HepG2 (cell line): ENCODE measurements around the gene ERF. TPM values are rescaled to one million over a fixed set of nuclear protein-coding genes. Genes with fewer than 3 reads are reported as not detected.

Experiments used
- ATAC-seq: fragments of 200-7000 bp; cut with Tn5 transposase; 3 replicates; pipeline ENCODE4 v1.9.1; 2020; ENCODE audit warnings: mild to moderate bottlenecking, moderate library complexity
- BruUV-seq: library from RNA; stranded (reverse); fragments of 400-500 nt; replicated peaks from 2 replicates; lab custom pipeline; 2021; lab: Mats Ljungman, UMichigan
- CTCF ChIA-PET: fragments of 300-600 bp; formaldehyde crosslinking; extraction: SDS; loops from one replicate; lab custom pipeline; 2021; ENCODE audit warnings: low total read pairs, inconsistent platforms, low intra/inter-chr PET ratio; lab: Yijun Ruan, JAX
- POLR2A ChIA-PET: fragments of 350-600 bp; sonication (Branson Sonifier 250); formaldehyde crosslinking; loops from one replicate; lab custom pipeline; 2020; ENCODE audit warnings: antibody characterized with exemption, inconsistent platforms; lab: Yijun Ruan, JAX
- DNase-seq: peaks from one replicate; pipeline ENCODE4 v3.0.0-alpha.2; 2015; ENCODE audit warnings: low spot score
- FAIRE-seq: peaks from 3 replicates; lab custom pipeline; 2011; peaks lifted over from hg19 to GRCh38; lab: Jason Lieb, UNC
- H2AFZ ChIP-seq: one replicate; pipeline ENCODE4 v1.6.1; 2011; ENCODE audit warnings: low read length, inconsistent platforms
- H3K27ac ChIP-seq: fragments of 300-600 bp; 3 replicates; pipeline ENCODE4 v1.8.0; 2011; ENCODE audit warnings: mixed run types, mild to moderate bottlenecking, mixed read lengths, low read length, inconsistent platforms; ENCODE audit not compliant: insufficient read depth; ENCODE audit errors: extremely low read length
- H3K27me3 ChIP-seq, 2 experiments: fragments of 200-600 bp in 1 of 2; 2 replicates in 1 of 2; 3 replicates in 1 of 2; pipeline versions ENCODE4 v1.6.0 to v1.8.0; 2011; ENCODE audit warnings: low read length in 2 of 2, mild to moderate bottlenecking in 2 of 2, moderate library complexity in 2 of 2, inconsistent platforms in 1 of 2; ENCODE audit not compliant: insufficient read depth in 2 of 2, control insufficient read depth in 1 of 2
- H3K36me3 ChIP-seq, 2 experiments: fragments of 200-600 bp in 1 of 2; replicated peaks in 1 of 2; 2 replicates in 1 of 2; 3 replicates in 1 of 2; pipeline versions ENCODE4 v1.5.1 to v1.8.0; 2011; ENCODE audit warnings: low read length in 2 of 2, inconsistent platforms in 1 of 2; ENCODE audit not compliant: insufficient read depth in 2 of 2, control insufficient read depth in 1 of 2
- H3K4me1 ChIP-seq: 2 replicates; pipeline ENCODE4 v1.5.1; 2012; ENCODE audit warnings: low read length, inconsistent platforms; ENCODE audit not compliant: insufficient read depth
- H3K4me2 ChIP-seq: 2 replicates; pipeline ENCODE4 v1.6.0; 2011; ENCODE audit warnings: low read depth, low read length, inconsistent platforms
- H3K4me3 ChIP-seq, 3 experiments: fragments of 200-600 bp in 1 of 3; sonication (generic), shearing (Covaris generic) in 1 of 3; replicated peaks in 1 of 3; 2 replicates each; pipeline ENCODE4 v1.5.1; 2011 to 2016; ENCODE audit warnings: low read length in 3 of 3, inconsistent platforms in 2 of 3, low read depth in 2 of 3, mild to moderate bottlenecking in 2 of 3, control low read depth in 1 of 3, mixed read lengths in 1 of 3; ENCODE audit not compliant: insufficient read depth in 1 of 3
- H3K79me2 ChIP-seq: one replicate; pipeline ENCODE4 v1.6.1; 2011; ENCODE audit warnings: low read length, inconsistent platforms; ENCODE audit not compliant: insufficient read depth
- H3K9ac ChIP-seq: 2 replicates; pipeline ENCODE4 v1.6.0; 2011; ENCODE audit warnings: mild to moderate bottlenecking, low read depth, low read length, inconsistent platforms; ENCODE audit not compliant: insufficient read depth
- H3K9me3 ChIP-seq: 2 replicates; pipeline ENCODE4 v1.5.1; 2012; ENCODE audit warnings: mild to moderate bottlenecking, low read length
- H4K20me1 ChIP-seq: 2 replicates; pipeline ENCODE4 v1.6.0; 2011; ENCODE audit warnings: inconsistent platforms, mild to moderate bottlenecking, low read length, moderate library complexity; ENCODE audit not compliant: insufficient read depth
- NAIF1 ChIP-seq: sonication (generic); formaldehyde crosslinking; IDR thresholded peaks from 2 replicates; pipeline ENCODE4 v1.5.0; 2020; ENCODE audit warnings: mild to moderate bottlenecking, missing genetic modification reagents, borderline replicate concordance
- POLR2AphosphoS5 ChIP-seq: IDR thresholded peaks from 2 replicates; pipeline ENCODE4 v1.6.1; 2012; ENCODE audit warnings: low read depth, low read length
- RAD51 ChIP-seq: fragments of 450-650 bp; IDR thresholded peaks from 2 replicates; pipeline ENCODE4 v1.6.1; 2016; ENCODE audit warnings: borderline replicate concordance
- SMAD1 ChIP-seq: sonication (generic); formaldehyde crosslinking; IDR thresholded peaks from 2 replicates; pipeline ENCODE4 v1.4.0; 2020; ENCODE audit warnings: missing genetic modification reagents, low read depth, mild to moderate bottlenecking, borderline replicate concordance
- TARDBP ChIP-seq: sonication (generic); formaldehyde crosslinking; IDR thresholded peaks from 2 replicates; pipeline ENCODE4 v1.8.0; 2022; ENCODE audit warnings: mild to moderate bottlenecking, missing genetic modification reagents
- ZNF33B ChIP-seq: sonication (generic); formaldehyde crosslinking; IDR thresholded peaks from 2 replicates; pipeline ENCODE4 v1.5.1; 2020; ENCODE audit warnings: mild to moderate bottlenecking, missing genetic modification reagents
- WGBS: methylation state at CpG from one replicate; pipeline ENCODE4 v1.1.6; 2017; ENCODE audit warnings: low lambda C conversion rate; 5-methylcytosine and 5-hydroxymethylcytosine counted together
- in situ Hi-C: cut with HindIII; loops from 2 replicates; pipeline ENCODE4 v1.10.0; 2017; ENCODE audit warnings: low pct_unique_long_range_greater_than_20kb; ENCODE audit not compliant: extremely low pct_ligation_motif_present
- intact Hi-C: fragments of 100-400 bp; cut with micrococcal nuclease; formaldehyde crosslinking; loops from one replicate; pipeline ENCODE4 v1.10.0; 2022; ENCODE audit not compliant: unreplicated experiment
- polyA plus RNA-seq, 8 experiments: library from polyadenylated mRNA; depleted of rRNA in 3 of 8; stranded (reverse) in 7 of 8; unstranded in 1 of 8; fragments of >200 nt; fragmentation: Illumina TruSeq in 4 of 8; extraction: Trizol in 4 of 8; gene quantifications; 2 replicates each; pipeline versions ENCODE4 v1.2.1 to v1.2.3, GENCODE V29; 2011 to 2016; ENCODE audit warnings: low read depth in 4 of 8, missing spikeins in 1 of 8, mixed read lengths in 1 of 8; ENCODE audit not compliant: insufficient read depth in 1 of 8
- total RNA-seq, 5 experiments: library from RNA; depleted of rRNA; stranded (reverse); fragments of >200 nt; fragmentation: Illumina TruSeq; extraction: Trizol; gene quantifications; 2 replicates each; pipeline ENCODE4 v1.2.3, GENCODE V29; 2016; ENCODE audit warnings: low read depth in 1 of 5
- TF ChIP-seq, protein P1 (sequence below): sonication (generic); formaldehyde crosslinking; IDR thresholded peaks from 2 replicates; pipeline ENCODE4 v1.4.0; 2020; ENCODE audit warnings: missing genetic modification reagents
- TF ChIP-seq, protein P2 (sequence below): sonication (generic); formaldehyde crosslinking; IDR thresholded peaks from 2 replicates; pipeline ENCODE4 v1.5.0; 2020; ENCODE audit warnings: mild to moderate bottlenecking, missing genetic modification reagents
- TF ChIP-seq, protein P3 (sequence below): sonication (generic); IDR thresholded peaks from 2 replicates; pipeline ENCODE4 v1.6.1; 2016; ENCODE audit warnings: low read depth, borderline replicate concordance

The ERF gene
- total and polyA plus RNA-seq, 2 of the 13 experiments (the other 11 are each of a cell fraction or from before 2014, with no cell fraction given) = 67.1 to 69.9 TPM

DNA sequence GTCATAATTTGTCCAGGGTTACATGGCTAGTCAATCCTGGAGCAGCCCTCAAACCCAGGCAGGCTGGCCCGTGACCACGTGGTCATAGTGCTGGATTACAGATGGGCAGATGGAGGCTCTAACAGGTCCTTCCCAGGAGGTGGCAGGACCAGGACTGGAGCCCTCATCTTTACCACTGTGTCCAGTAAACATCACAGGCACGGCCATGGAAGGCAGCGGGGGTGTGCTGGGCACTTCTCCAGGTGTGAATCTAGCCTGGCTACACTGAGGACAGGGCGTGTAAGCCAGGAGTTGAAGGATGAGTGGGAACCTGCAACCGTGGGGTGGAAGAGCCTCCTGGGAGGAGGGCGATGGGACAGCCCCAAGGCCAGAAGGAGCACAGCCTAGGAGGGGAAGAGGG is 20.2 kb upstream of the ERF start:
- DNase-seq = no peak

More for the DNA sequence above, 20.2 kb upstream of the ERF start:
- POLR2A ChIA-PET = interaction anchor here (1.6 kb wide), 1 partner anchor 29 kb away, joined by 4 read pairs; no protein-coding TSS in a partner anchor
- CTCF ChIA-PET = no interaction called here
- H3K27me3 ChIP-seq = no peaks in the 10 kb centered on the region
- BruUV-seq = no TSS peak
- no peaks in the 10 kb centered on the region for H4K20me1 ChIP-seq
- ATAC-seq (no peak), FAIRE-seq (no peak)
- H3K9me3 ChIP-seq = no peaks in the 10 kb centered on the region
- no peak overlapping the region for H3K27ac ChIP-seq
- peaks cover 43% of the 10 kb centered on the region for H3K4me1 ChIP-seq
- TF ChIP-seq POLR2AphosphoS5 = no peak
- TF ChIP-seq NAIF1 (CRISPR knock-in tag) = no peak
- TF ChIP-seq, protein P1, sequence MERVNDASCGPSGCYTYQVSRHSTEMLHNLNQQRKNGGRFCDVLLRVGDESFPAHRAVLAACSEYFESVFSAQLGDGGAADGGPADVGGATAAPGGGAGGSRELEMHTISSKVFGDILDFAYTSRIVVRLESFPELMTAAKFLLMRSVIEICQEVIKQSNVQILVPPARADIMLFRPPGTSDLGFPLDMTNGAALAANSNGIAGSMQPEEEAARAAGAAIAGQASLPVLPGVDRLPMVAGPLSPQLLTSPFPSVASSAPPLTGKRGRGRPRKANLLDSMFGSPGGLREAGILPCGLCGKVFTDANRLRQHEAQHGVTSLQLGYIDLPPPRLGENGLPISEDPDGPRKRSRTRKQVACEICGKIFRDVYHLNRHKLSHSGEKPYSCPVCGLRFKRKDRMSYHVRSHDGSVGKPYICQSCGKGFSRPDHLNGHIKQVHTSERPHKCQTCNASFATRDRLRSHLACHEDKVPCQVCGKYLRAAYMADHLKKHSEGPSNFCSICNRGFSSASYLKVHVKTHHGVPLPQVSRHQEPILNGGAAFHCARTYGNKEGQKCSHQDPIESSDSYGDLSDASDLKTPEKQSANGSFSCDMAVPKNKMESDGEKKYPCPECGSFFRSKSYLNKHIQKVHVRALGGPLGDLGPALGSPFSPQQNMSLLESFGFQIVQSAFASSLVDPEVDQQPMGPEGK = no peak
- TF ChIP-seq, protein P2, sequence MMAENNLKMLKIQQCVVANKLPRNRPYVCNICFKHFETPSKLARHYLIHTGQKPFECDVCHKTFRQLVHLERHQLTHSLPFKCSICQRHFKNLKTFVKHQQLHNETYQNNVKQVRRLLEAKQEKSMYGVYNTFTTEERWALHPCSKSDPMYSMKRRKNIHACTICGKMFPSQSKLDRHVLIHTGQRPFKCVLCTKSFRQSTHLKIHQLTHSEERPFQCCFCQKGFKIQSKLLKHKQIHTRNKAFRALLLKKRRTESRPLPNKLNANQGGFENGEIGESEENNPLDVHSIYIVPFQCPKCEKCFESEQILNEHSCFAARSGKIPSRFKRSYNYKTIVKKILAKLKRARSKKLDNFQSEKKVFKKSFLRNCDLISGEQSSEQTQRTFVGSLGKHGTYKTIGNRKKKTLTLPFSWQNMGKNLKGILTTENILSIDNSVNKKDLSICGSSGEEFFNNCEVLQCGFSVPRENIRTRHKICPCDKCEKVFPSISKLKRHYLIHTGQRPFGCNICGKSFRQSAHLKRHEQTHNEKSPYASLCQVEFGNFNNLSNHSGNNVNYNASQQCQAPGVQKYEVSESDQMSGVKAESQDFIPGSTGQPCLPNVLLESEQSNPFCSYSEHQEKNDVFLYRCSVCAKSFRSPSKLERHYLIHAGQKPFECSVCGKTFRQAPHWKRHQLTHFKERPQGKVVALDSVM (CRISPR knock-in tag) = no peak
- TF ChIP-seq, protein P3, sequence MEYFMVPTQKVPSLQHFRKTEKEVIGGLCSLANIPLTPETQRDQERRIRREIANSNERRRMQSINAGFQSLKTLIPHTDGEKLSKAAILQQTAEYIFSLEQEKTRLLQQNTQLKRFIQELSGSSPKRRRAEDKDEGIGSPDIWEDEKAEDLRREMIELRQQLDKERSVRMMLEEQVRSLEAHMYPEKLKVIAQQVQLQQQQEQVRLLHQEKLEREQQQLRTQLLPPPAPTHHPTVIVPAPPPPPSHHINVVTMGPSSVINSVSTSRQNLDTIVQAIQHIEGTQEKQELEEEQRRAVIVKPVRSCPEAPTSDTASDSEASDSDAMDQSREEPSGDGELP = no peak
- no peak for TF ChIP-seq TARDBP (CRISPR knock-in tag)
- no peak for TF ChIP-seq ZNF33B (CRISPR knock-in tag)
- TF ChIP-seq RAD51 = no peak
- no peak for TF ChIP-seq SMAD1 (CRISPR knock-in tag)
- intact Hi-C loops (no loop called here), in situ Hi-C loops (no loop called here)
- no peak overlapping the region; a peak in 1 of 6 replicates for H3K4me3 ChIP-seq
- H3K36me3 ChIP-seq = peaks cover 5 to 21% of the 10 kb centered on the region in 2 experiments; a peak in 4 of 5 replicates
- H2AFZ ChIP-seq = no peak overlapping the region
- no peak overlapping the region for H3K4me2 ChIP-seq
- H3K79me2 ChIP-seq = peaks cover 11% of the 10 kb centered on the region
- 96% methylated on average over 7 of the region's 7 CpGs for WGBS
- H3K9ac ChIP-seq = no peak overlapping the region
